ENCODE results near the gene EGR1.
"Not testable (repeated sequence)": the region's sequence is repeated elsewhere in the genome, so short reads cannot be mapped to it uniquely, and the experiment has no call there.

EGR1 gene

GRCh38 chr5:138507485-138507884 lies 42.2 kb downstream of the EGR1 start:
- DNase-seq (ENCODE audit: low read depth), result not testable (repeated sequence)

DNA sequence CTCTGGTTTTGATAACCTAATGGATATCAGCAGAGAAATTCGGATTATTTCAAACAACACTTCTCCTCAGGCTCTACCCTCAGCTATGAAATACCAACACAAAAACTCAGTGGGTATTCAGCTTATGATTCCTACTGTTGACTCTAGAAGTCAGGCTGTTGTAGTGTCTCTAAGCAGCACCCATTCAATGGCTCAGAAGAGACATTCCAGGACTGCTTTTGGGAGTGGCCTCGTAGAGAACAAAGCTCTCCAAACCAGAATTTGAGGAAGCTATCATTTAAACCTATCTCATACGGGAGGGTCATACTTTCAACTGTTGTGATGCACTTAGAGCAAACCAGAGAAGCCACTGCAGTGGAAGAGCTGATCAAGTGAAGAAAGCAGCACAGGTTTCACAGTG lies 43.7 kb downstream of the EGR1 start:
- no peak for DNase-seq (ENCODE audit: low read depth)

GRCh38 chr5:138514021-138514420 lies 48.7 kb downstream of the EGR1 start:
- no peak for DNase-seq (ENCODE audit: low read depth)

GRCh38 chr5:138515556-138516245 lies 50.4 kb downstream of the EGR1 start:
- no peak for DNase-seq (ENCODE audit: low read depth)

- DNase-seq (ENCODE audit: low read depth), result no peak
These were observed 52.2 kb downstream of the EGR1 start for GRCh38 chr5:138517437-138517836.

Measured in stimulated activated CD8-positive, alpha-beta memory T cell treated with anti-CD3 and anti-CD28 coated beads, Interleukin-12 subunit alpha, Interleukin-12 subunit beta, amount 100 ng/mL, for 1 hour (primary cell).